ENCODE measurements around the gene ANKRD11.

ANKRD11 gene

DNA sequence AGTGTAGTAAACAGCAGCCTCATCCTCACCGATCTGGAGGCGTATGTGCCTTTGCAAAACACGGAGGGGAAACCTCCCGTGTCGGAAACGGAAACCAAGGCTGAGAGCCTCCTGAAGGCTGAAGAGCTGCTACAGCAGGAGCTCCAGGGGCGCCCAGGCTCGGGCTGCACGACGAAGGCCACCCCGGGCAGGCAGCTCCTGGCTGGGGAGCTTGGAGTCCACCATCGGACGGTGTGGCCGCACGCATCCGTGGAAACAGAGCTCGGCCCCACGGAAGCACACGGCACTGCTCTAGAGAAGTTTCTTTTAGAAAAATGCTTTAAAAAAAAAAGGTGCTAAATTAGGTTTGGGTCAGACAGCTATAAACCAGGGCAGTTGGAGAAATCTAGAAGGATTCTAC lies 201.4 kb downstream of the ANKRD11 start:
- FAIRE-seq = no peak
- DNase-seq (ENCODE audit: insufficient read length, low spot score) = no peak
- TF ChIP-seq, protein P1, sequence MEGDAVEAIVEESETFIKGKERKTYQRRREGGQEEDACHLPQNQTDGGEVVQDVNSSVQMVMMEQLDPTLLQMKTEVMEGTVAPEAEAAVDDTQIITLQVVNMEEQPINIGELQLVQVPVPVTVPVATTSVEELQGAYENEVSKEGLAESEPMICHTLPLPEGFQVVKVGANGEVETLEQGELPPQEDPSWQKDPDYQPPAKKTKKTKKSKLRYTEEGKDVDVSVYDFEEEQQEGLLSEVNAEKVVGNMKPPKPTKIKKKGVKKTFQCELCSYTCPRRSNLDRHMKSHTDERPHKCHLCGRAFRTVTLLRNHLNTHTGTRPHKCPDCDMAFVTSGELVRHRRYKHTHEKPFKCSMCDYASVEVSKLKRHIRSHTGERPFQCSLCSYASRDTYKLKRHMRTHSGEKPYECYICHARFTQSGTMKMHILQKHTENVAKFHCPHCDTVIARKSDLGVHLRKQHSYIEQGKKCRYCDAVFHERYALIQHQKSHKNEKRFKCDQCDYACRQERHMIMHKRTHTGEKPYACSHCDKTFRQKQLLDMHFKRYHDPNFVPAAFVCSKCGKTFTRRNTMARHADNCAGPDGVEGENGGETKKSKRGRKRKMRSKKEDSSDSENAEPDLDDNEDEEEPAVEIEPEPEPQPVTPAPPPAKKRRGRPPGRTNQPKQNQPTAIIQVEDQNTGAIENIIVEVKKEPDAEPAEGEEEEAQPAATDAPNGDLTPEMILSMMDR (IDR thresholded peaks at IDR 0.05; ENCODE audit: insufficient read depth, missing control alignments) = no peak

DNA sequence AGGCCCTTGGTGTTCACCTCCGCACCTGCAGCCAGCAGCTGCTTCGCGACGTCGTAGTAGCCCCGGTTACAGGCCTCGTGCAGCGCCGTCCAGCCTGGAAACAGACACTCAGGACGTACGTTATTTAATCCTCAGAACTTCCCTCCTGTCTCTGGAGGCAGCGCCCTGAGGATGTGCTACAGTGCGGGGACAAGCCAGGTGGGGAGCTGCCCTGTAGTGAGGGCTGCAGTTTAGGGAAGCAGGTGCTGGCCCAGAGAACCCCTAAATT lies 201.8 kb downstream of the ANKRD11 start:
- TF ChIP-seq, protein P1 (IDR thresholded peaks at IDR 0.05; ENCODE audit: insufficient read depth, missing control alignments) = no peak
- DNase-seq (ENCODE audit: insufficient read length, low spot score) = no peak
- no peak for FAIRE-seq

DNA sequence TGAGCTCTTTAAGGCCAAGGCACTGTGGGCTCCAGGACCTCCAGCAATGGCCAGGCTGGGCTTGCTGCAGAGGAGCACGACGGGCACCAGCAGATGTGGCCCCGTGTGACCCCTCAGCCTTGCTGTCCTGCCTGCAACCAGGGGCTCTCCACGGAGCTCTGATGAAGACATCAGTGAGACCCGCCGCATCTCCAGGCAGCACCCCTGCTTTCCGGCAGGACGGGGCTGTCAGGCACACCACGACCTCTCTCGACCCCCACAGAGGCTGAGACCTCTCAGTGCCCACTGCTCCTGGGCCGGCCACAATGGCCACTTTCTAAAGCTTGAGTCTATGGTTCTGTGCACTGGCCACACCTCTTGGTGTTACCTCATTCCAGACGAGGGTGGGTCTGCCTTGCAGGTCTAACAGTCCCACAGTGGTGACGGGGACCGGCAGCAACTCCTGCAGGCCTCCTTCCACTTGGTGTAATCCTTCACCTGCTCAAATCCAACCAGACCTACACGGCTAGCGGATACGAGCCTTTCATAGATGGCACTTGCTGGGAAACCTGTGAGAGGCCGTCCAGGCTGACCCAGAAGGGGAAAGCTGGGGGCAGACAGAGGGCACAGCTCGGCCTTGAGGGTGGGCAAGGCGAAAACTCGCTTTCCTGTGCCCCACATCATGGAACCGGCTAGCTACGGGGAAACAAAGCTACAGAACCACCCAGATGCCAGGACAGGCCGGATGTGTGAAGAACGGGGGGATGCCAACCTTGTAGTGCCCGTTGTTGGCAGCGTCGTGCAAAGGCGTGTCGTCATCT lies 202.4 kb downstream of the ANKRD11 start:
- FAIRE-seq (no peak), DNase-seq (ENCODE audit: insufficient read length, low spot score) (no peak)
- TF ChIP-seq, protein P1 (IDR thresholded peaks at IDR 0.05; ENCODE audit: insufficient read depth, missing control alignments) = no peak

DNA sequence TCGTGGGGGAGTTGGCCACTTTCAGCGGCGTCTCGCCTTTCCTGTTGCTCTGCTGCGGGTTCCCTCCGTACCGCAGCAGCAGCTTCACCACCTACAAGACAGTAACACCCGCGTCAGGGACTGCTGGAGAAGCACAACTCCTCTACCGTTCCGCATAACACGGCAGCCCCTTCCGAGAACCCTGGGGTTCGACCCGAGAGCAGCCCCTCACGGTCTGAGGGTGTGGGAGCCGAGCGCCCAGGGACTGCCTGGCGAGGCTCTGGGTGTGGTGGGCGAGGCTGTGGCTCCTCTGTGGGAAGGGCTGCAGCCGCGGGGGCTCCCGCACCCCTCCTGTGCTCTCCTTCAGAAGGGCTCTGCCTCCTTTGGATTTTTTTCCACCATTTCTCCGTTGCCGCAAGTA lies 204.3 kb downstream of the ANKRD11 start:
- TF ChIP-seq, protein P1 (IDR thresholded peaks at IDR 0.05; ENCODE audit: insufficient read depth, missing control alignments) = no peak
- DNase-seq (ENCODE audit: insufficient read length, low spot score) = no peak
- FAIRE-seq = no peak

DNA sequence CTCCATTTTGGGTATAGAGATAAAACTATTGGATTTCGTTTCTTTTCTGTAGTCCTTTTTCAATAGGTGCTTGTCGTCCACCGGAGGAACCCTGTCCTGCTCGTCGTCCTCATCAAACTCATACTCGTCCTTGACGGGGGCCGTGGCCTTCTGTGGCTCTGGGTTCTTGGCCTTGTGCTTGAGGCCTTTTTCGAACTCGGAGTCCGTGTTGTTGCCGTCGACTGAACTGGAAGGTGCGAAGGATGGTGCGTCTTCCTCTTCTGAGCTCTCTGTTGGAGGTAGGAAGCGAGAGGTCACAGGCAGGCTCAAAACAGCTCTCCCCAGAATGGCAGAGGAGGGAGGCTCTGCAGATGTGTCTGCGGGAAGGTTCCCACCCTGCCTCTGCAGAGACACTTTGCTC lies 205.0 kb downstream of the ANKRD11 start:
- no peak for FAIRE-seq
- TF ChIP-seq, protein P1 (IDR thresholded peaks at IDR 0.05; ENCODE audit: insufficient read depth, missing control alignments) = no peak
- no peak for DNase-seq (ENCODE audit: insufficient read length, low spot score)

DNA sequence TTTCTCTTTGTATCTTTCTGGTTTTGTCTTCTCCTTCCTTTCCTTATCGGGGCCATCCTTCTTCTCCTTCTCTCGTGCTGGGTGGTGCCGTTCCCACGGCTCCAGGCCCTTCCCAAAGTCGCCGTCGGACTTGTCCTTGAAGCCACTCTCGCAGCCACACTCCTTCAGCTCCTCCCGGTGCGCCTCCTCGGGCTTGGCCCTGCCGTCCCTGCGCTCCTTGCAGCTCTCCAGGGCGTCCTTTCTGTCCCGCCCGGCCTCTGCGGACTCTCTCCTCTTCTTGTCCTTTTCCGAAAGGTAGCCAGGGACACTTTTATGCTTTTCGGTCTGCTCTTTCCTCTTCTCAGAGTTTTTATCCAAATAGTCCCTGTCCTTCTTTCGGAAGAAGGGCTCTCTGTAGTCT lies 206.9 kb downstream of the ANKRD11 start:
- DNase-seq (ENCODE audit: insufficient read length, low spot score) (no peak), FAIRE-seq (no peak)
- TF ChIP-seq, protein P1 (IDR thresholded peaks at IDR 0.05; ENCODE audit: insufficient read depth, missing control alignments) = no peak

DNA sequence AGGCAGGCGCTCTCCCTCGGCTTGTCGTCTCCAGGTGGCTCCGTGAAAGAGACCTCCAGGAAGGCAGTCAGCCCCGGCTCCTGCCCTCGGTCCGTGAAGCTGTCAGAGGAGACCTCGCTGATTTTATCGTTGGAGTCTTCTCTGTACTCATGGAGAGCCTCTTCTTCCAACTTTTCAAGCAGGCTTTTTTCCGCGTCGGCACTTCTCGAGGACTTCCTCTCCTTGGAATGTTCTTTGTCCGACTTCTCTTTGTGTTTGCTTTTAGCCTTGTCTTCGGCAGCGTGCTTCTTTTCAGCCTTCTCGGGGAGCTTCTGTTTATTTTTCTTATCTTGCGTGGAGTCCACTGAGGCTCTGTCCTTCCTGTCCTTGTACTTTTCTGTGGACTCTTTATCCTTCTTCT lies 207.8 kb downstream of the ANKRD11 start:
- TF ChIP-seq, protein P1 (IDR thresholded peaks at IDR 0.05; ENCODE audit: insufficient read depth, missing control alignments) = no peak
- no peak for DNase-seq (ENCODE audit: insufficient read length, low spot score)
- no peak for FAIRE-seq

All from D721Med (cell line).